G401.6 (cell line): Measurements from ENCODE around the gene BLOC1S1.

ENCODE experiments used
- FAIRE-seq: peaks from 2 replicates; lab custom pipeline; 2012; peaks lifted over from hg19 to GRCh38; lab: Jason Lieb, UNC

Gene BLOC1S1

DNA sequence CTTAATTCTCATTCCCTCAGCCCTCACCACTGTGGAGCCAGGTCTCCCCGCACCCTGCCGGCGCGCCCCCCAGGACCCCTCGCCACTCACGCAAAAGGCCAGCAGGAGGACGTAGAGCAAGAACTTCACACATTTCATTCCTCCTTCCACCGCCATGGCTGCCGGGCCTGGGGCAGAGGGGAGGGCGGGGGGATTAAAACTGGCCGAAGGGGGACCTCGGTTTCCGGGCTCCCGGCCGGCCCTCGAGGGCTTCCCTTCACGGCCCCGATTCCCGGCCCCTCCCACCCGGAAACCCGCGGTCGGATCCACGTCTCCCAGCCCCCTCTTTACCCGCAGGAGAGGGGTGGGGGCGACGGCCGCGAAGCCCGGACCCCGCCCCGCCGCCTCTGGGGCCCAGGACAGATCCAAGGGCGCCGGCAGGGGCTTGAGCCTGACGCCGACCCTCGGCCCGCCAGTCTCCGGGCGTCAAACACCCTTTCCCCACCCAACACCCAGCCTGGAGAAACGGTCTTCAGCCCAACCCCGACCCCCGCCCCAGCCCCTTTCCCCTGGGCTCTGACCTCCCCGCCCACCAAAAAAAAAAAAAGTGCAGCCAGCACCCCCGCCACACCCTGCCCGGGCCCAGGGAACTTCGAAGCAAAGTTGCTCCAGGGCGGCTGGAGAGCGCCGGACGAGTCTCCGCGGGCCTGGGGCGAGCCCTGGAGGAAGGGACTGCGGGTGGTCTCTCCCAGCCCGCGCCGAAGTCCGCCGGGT lies 12.5 kb downstream of the BLOC1S1 start:
- no peak for FAIRE-seq

DNA sequence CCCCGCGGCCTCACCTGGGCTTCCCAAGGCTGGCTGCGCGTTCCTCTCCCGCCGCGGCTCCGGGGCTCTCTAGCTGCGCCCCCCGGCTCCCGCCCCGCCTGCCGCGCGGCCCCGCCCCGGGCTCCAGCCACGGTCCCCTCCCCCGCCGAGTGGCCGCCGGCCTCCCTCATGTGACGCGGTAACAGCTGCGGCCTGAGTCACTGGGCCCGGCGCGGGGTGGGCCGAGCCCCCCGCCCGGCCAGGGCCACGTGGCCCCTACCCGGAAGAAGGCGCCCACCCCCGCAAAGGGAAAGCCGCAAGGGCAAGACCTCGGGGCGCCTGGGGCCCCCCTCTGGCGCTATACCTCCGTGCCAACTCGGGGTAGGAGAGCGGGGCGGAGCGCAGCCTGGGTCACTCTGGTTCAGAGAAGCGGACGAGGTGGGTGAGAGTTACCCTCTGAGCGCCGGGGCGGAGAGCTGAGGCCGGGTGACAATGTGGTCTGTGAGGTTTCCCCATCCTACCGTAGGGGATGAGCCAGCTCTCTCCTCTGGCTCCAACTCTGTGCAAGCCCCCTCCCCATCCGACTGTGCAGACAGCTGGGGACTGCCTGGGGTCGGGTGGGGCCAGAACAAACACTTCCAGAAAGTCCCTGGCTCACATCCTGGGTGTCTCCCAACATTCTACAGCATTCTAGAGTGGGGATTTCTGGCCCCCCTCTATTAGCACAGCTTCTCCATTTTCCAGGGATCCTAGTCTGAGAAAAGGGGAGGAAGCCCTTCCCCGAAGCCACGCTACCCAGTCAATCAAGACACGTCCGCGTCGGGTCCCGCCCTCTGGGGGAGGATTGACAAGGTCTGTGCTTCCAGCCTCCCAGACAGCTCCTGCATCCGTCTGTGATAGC lies 13.3 kb downstream of the BLOC1S1 start, which contains the start of gene CD63:
CD63 (minus strand) TSS at position 71 of the 880 bp plus-strand sequence. CDS start 668 bp downstream, outside the sequence.
- peak; percentile 90 for FAIRE-seq

DNA sequence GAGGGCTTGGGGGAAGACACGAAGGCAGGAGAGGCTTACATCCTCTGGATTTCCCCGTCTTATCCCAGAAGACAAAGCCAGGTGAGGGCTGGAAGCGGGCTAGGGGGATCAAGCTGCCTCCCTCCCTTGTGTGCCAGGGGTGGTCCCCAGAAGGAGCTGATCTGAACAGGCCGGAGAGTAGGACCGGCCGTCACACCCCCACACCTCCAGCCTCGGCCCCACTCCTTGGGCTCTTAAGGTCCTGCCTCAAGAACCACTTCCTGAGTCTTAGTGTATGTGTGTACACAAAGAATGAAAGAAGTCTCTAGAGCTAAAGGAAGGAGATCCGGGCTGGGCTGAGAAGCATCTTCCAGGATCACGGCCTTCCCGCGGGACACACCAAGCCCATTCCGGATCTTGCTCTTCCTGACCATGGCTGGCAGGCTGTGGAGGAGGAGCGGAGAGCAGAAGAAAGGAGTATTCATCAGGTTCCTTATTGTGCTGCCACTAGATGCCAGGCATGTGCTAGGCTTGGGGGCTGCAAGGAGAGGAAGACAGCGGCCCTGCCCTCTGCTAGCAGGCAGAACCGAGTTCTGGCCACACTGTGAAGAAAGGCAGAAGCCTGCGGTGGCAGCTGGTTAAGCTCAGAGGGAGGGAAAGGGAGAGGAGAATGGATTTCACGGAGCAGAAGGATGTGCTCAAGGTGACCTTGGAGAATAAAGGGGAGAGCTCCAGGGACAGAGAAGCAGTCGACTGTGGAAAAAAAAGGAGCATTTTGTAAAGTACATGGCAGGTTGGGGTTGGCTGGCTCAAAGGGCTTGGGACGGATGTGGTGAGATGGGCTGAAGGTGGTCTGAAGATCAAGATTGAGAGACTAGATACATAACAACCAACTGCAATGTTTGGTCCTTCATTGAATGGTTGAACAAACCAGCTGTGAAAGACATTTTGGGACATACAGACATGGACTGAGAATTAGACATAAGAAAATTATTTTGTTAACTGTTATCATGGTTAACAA lies 14.3 kb downstream of the BLOC1S1 start:
- FAIRE-seq: no peak

DNA sequence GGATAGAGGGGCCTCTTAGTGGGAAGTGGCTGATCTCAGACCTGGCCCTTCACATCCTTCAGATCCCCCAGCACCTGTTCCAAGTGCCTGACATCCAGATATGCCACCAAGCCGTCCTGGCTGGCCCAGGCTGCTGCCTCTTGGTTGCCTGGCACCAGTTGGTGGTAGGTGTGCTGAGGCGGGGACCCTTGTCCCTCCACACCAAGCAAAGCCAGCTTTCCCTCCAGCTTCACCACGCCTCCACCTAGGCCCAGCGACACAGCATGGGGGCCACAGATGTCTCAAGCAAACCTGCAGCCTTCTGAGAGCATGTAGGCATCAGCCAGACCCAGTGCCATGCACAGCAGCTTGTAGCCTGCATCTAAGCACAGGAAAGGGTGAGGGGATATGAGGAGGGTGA lies 16.4 kb downstream of the BLOC1S1 start:
- no peak for FAIRE-seq

DNA sequence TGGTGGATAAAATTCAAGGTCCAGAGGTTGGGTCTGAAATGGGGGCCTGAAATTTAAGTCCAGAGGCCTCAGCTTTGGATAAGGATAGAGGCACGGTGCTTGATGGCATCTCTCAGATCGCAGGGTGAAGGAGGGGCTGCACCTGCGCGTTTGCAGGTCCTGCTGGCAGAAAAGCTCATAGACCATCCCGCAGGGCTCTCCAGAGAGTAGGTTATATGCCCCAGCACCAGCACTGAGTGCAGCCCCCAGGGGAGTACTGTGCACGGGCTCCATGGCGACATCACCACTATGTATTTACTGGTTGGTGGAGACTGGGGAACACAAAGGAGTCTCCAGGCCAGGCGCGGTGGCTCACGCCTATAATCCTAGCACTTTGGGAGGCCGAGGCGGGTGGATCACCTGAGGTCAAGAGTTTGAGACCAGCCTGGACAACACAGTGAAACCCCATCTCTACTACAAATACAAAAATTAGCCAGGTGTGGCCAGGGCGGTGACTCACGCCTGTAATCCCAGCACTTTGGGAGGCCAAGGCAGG lies 17.2 kb downstream of the BLOC1S1 start:
- FAIRE-seq: no peak

DNA sequence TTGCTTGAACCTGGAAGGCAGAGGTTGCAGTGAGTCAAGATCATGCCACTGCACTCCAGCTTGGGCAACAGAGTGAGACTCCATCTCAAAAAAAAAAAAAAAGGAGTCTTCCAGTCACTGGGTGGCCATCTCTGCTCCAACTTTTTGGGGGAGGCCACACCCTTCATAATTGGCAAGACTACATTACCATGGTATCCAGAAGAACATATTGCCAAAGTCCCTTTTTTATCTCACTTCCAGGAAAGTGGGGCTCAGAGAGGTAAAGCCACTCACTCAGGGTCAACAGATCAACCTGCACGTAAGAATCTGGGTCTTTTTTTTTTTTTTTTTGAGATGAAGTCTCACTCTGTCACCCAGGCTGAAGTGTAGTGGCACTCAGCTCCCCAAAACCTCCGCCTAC lies 18.0 kb downstream of the BLOC1S1 start:
- FAIRE-seq: no peak

DNA sequence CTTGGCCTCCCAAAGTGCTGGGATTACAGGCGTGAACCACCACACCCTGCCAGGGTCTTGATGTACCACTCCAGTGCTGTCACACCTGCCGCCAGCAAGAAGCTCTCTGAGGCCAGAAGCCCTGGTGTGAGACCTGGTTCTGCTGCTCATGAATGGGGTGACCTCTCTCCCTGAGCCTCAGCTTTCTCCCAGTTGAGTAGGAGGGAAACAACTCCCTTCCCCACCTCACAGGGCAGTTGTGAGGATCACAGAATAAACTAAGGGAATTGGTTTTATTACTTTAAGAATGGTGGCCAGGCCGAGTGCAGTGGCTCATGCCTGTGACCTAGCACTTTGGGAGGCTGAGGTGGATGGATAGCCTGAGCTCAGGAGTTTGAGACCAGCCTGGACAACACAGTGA lies 18.7 kb downstream of the BLOC1S1 start:
- no peak for FAIRE-seq

DNA sequence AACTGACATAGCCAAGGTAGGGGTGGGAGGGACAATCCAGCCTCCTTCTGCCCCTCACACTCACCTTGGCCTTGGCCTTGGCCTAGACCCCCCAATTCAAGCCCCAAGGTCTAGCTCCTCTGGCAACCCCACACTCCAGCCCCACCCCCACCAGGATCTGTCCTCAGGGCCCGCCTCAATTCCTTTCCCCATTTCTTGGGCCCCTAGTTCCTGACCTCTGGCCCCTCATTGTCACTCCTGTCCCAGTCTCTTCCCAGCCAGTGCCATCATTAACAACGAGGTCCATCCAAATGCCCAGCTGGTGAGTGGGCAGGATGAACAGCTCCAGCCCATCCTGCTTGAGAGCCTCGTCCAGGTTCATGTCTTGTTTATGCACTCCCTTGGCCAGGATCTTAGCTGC lies 20.2 kb downstream of the BLOC1S1 start:
- FAIRE-seq: no peak

DNA sequence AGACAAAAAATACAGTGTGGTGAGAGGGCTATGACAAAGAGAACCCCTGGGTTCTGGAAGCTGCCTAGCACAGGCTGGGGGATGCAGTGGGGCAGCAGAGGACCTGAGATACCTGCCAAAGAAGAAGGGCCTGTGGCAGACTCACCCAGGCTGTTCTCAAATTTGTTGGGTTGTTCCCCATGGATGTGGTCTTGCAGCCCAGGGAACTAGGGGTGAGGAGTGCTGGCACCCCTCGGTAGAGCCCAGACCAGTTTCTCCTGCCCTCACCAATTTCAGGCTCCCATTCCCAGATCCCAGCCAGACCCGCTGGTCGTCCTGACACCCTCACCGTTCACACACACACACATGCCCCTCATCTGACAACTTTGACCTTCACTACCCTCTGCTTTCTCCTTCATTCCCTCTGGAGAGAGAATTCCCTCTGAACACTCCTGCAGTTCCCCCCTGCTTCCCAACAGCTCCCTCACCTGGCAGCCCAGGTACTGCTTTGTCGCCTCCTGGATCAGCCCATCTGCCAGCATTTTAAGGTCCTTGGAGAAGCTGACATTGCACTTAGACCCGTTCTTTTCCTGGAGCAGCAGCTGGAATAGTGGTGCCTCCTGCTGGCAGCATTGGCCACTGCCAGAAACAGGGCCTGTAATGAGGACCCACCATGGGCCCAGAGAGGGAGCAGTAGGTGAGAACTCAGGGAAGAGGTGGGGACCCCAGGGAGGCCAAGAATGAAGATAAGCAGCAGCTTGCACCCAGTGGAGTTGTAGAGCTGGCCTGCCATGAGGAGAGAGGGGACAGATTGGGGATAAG lies 21.1 kb downstream of the BLOC1S1 start:
- FAIRE-seq: peak; percentile 92

DNA sequence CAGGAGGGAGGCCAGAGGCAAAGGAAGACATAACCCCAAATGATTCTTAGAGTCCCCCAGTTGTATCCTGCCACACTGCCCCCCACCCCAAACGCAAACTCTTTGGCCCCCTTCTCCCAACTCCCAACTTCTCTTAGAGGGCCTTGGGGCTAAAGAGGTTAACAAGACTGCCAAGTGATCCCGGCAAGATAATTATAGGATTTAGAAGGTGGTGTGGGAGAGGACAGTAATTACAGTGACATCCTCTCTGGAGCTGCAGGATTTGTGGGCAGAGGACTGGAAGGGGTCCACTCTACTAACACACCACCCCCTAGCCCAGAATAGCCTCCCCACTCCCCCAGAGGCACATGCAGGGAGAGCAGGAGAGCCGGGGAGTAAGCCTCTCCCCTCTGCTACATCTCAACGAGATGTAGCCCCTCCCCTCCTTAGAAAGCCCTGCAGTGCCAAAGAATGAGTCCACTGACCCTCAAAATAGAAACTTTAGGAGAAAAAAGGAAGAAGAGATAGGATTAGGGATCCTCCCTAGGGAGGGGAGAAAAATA lies 21.8 kb downstream of the BLOC1S1 start:
- no peak for FAIRE-seq

DNA sequence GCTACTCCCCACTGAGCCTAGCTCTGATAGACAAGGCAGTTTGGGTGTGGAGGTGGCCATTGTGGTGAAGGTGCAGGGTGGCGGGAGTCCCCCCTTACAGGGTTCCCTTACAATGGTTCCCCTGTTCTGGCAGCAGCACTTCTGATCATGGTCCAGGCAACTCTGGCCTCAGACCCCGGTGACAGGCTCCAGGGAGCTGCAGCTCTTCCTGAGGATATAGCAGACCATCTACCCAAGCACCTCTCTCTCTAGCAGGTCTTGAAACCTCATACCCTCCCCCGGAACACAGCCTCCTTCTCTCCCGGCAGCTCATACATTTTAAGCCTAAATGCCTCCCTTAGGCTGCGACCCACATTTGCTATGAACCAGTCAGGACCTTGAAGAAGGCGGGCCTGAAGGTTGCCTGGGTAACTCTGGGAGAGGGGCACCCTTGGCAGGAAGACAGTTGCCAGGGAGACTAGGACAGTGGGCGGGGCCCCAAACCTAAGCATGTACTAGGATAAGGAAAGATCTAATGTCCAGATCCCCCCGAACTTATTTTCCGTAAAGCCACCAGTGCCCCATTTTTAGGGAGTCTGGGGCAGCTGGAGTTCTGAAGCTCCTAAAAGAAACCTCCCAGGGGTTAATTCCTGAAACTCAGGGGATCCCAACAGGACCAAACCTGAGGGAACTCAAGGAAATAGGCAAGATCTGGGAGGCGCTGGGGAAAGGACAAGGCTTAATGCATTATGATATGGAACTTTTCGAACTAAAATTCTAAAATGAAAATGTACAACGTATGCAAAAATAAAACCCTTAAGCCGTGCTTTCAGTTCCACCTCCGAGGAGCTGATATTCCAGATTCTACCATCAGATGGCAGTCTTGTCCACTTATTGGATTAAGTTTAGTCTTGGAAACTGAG lies 22.5 kb downstream of the BLOC1S1 start:
- FAIRE-seq: peak; percentile 97

DNA sequence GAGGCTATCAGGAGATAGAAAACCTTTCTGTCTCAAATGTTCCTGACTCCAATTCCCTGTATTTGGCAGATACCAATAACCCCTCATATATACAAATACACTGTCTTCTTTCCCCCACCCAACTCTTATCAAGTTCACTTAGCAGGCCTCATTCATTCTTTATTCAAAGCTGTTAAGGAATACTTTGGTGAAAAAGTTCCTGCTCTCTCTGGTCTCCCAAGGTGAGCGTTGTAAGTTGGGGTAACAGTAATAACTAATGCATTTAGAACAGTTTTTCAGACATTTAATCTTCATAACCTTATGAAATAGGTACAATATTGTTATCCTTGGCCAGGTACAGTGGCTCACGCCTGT lies 23.2 kb downstream of the BLOC1S1 start:
- no peak for FAIRE-seq

DNA sequence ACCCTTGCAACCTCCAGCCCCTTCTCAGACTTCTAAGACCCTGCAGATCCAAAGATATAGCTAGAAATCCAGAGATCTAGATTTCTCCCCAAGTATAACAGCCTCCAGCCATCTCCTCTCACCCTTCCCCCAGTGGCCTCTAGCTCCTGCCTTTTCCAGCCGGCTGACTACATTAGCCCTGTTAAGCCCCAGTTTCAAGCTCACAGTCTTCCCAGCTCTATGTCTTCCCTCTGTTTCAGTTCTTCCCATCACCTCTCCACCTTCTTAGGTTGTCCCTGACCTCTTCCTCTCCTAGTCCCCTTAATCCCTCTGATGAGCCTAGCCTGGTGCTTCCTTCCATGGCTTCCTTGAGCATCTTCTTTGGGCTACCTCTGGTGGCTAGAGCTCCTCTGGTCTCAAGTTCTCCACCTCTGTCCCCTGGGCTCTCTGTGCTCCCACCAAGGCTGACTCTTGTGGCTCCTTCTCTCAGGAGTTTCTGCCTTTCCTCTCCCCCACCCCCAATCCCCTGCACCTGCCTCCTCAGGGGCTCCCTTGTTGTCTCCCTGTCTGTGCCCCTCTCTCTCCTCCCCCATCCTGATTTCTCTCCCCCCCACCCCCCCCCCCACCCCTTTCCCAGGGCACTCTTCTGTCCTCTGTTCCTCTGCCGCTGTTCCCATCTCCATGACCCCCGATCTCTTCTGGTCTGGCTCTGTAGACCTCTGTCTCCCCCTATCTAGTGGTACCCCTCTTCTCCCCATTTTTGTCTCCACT lies 26.3 kb downstream of the BLOC1S1 start:
- FAIRE-seq: no peak

DNA sequence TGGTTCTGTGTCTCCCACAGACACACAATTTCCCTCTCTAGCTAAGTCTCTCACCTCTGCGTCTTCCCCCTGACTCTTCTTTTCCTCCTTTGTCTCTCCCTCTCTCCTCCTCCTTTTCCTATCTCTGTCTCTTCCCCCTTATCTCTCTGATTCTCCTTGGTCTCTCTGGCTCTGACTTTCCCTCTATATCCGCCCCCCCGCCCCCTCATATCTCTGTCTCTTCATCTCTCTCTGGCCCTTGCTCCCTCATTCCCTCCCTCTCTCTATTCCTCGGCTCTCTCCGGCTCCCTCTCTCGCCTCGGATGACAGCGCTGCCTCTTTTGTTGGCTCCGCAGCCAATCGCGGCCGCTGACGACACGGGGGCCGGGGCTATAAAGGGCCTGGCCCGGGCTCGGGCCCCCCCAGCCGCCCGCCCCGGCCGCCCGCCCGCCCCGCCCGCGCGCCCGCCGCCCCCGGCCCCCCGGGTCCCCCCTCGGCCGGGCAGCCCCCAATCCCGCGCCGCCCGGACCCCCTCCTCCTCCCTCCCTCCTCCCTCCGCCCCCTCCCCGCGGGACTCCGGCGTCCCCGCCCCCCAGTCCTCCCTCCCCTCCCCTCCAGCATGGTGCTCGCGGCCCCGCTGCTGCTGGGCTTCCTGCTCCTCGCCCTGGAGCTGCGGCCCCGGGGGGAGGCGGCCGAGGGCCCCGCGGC lies 27.0 kb downstream of the BLOC1S1 start, which contains the start of gene GDF11:
GDF11 (plus strand) TSS at position 404 of the 687 bp plus-strand sequence; CDS start at position 599, 195 bp downstream.
- FAIRE-seq: no peak

DNA sequence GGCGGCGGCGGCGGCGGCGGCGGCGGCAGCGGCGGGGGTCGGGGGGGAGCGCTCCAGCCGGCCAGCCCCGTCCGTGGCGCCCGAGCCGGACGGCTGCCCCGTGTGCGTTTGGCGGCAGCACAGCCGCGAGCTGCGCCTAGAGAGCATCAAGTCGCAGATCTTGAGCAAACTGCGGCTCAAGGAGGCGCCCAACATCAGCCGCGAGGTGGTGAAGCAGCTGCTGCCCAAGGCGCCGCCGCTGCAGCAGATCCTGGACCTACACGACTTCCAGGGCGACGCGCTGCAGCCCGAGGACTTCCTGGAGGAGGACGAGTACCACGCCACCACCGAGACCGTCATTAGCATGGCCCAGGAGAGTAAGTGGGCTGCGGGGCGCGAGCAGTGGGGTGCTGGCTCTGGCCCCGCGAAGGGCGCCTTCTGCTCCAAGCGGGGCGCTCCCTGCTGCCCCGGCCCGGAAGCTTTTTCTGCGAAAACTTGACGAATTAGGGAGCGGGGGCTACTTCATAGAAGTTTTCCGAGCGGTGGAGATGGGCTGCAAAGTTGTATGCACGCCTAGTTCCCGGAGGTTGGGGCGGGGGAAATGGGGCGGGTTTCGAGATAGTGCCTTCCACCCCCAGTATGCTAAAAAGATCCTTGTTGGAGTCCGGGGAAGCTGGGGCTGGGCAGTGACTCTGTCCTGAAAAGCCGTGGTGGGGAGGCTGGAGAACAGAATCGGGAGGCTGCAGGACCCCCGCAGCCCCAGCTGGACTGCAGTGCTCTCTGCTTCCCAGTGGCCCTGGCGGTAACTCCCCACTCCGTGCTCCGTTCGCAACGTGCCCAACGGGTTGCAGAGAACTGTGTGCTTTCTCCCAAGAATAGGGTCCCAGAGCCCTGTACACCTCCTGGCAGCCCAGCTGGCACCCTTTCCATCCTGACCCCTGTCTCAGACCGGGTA lies 27.8 kb downstream of the BLOC1S1 start:
- FAIRE-seq: no peak

DNA sequence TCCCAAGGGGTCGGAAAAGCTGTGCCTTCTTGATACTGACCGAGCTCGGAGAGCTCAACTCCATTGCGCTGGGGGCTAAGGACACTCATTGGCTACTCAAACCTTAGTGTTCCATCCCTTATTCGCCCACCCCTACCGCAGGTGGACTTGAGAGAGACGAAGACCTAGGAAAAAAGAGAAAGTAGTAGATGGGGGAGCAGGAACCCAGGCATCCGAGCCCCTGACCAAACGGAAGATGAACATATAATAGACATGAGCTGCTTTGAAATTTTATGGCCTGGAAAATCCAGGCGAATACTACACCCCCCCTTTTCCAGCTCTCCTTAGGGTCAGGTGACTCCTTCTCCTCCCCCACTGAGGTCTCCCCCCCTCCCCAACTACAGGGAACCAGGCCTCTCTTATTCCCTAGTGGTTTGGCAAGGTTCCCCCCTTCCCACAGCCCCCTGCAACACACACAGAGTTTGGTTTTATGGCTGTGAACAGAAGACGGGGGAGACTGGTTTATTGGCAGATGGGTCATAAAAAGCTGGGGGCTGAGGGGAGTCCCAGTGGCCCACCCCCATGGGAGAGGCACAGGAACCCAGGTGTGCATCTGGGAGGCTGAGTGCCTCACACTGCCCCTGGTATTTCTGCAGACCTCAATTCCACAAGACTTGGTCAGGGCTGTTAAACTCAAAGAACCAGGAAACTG lies 28.6 kb downstream of the BLOC1S1 start:
- FAIRE-seq: no peak
